GM18508 (cell line): ENCODE measurements around the gene MMP17.

Experiments
- ATAC-seq: cut with Tn5 transposase; IDR thresholded peaks from one replicate; pipeline ENCODE4 v1.9.1; 2021; ENCODE audit warnings: moderate number of reproducible peaks; ENCODE audit not compliant: insufficient read depth, unreplicated experiment

Gene MMP17

DNA sequence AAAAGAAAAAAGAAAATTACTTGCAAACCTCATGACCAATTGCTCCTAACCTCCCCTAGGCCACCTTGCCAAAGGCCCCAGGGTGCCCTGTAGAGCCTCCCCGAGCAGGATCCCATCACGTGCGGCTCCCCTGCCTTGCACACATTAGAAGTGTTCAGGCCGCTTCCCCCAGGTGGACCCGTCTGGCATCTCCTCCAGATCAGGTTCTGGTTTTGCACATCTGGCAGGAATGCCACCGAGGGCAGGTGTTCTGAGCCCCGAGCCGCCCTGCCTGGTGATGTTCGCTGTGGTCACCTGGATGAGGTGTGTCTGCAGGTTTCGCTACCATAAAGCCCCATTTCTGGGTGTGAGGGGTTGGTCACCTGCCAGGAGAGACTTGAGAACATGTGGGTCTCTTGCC is 19.3 kb downstream of the MMP17 start:
- ATAC-seq = no peak

DNA sequence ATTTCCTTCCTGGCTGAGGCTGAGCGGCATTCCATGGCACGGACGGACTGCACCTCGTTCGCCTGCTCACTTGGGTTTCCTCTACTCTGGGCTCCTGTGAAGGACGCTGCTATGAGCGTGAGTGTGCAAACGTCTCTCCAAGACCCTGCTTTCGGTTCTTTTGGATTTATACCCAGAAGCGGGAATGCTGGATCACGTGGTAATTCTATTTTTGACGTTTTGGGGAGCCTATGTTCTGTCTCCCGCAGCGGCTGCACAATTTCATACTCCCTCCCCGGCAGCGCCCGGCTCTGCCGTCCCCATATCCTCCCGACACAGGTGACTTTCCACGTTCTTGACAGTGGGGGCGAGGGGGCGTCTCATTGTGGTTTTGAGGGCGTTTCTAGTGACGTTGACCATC is 20.6 kb downstream of the MMP17 start:
- ATAC-seq = no peak

DNA sequence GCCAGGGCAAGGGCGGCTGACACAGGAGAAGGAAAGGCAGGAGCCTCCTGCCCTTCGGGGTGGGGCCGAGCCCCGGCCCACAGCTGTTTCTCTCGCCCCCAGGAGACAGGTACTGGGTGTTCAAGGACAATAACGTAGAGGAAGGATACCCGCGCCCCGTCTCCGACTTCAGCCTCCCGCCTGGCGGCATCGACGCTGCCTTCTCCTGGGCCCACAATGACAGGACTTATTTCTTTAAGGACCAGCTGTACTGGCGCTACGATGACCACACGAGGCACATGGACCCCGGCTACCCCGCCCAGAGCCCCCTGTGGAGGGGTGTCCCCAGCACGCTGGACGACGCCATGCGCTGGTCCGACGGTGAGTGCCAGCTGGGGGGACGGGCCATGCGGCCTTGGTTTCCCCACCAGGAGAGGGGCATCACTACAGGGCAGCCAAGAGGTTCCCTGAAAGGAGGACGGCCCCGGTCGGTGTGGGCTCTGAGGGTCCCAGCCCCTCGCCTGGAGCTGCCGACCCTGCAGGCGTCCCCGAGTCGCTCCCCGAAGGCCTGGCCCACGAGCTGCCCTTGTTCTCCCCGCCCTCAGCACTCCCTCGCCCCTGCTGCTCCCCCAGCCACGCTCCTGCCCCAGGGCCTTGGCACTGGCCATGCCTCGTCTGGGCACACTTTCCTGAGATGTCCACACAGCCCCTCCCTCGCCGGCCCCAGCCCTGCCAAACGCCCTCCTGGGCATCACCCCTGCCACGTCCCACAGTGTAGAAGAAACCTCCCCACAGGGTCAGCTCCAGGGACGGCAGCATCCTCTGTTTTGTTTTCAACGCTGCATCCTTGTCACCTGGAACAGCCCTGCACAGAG is 21.7 kb downstream of the MMP17 start:
- no peak for ATAC-seq

DNA sequence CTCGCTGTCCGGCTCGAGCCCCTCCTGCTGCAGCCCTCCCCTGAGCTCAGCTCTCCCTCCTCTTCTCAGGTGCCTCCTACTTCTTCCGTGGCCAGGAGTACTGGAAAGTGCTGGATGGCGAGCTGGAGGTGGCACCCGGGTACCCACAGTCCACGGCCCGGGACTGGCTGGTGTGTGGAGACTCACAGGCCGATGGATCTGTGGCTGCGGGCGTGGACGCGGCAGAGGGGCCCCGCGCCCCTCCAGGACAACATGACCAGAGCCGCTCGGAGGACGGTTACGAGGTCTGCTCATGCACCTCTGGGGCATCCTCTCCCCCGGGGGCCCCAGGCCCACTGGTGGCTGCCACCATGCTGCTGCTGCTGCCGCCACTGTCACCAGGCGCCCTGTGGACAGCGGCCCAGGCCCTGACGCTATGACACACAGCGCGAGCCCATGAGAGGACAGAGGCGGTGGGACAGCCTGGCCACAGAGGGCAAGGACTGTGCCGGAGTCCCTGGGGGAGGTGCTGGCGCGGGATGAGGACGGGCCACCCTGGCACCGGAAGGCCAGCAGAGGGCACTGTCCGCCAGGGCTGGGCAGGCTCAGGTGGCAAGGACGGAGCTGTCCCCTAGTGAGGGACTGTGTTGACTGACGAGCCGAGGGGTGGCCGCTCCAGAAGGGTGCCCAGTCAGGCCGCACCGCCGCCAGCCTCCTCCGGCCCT is 22.8 kb downstream of the MMP17 start:
- ATAC-seq = no peak

DNA sequence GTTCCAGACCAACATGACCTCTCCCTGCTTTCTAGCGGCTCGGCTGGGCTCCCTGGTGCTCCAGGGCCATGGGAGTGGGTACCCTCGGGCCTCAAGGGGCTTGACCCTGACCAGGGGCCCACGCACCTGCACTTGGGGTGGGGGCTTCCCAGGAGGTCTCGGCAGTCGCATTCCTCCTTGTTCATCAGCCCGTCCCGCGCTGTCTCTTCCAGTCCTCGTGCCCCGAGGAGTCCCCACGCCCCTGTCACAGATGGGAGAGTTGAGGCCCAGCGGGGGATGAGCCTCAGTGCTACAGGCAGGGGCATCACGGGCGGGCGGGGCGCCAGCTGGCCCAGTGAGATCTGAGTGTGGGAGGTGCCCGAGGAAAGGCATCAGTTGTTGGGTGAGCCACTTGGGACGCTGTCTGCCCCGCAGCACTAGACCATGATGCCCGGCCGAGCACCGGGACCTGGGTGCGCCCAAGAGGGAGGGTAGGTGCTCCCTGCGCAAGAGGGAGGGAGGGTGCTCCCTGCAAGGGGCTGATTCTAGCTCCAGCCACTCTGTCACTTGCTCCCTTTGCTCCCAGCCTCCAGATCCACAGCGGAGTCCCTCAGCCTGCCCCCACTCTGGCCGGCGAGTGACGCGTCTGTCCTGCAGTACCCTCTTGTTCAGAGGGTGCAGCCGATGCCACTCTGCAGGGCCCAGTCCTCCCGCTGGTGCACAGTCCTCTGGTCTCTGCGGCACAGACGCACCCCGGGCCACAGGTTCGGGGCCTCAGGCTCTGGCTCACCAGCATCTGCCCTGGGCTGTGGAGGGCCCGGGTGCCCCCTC is 23.8 kb downstream of the MMP17 start:
- no peak for ATAC-seq

DNA sequence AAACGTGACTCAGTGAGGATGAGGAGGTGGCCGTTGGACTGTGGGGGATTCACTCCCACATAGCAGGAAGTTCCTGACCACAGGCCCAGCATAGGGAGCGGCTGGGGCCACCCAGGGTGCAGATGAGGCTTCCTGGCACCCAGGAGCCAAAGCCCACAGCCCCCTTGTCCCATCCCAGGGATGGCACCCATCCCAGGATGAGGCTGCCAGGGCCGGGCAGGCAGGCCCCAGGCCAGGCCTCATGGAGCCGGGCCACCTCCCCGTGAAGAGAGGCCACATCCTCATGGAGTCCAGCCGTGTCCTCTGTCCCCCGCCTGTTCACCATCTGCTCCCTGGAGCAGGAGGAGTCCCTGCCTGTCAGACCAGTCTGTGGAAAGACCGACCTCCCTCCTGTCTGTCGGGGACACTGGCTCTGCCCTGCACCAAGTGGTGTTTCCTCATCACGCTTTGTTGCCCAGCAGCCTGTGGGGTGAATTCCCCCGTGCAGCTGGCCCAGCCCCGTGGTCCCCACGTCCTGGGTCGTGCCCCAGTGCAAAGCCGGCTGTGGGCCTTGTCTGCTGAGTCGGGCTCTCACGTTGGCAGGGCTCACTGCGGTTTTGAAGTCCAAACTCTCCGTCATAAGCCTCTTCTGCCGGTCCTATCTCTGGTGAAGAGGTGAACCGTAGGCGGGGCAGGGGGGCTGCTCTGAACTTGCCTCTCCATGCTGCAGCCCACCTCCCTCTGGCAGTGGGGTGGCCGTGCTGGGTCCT is 24.5 kb downstream of the MMP17 start:
- no peak for ATAC-seq

DNA sequence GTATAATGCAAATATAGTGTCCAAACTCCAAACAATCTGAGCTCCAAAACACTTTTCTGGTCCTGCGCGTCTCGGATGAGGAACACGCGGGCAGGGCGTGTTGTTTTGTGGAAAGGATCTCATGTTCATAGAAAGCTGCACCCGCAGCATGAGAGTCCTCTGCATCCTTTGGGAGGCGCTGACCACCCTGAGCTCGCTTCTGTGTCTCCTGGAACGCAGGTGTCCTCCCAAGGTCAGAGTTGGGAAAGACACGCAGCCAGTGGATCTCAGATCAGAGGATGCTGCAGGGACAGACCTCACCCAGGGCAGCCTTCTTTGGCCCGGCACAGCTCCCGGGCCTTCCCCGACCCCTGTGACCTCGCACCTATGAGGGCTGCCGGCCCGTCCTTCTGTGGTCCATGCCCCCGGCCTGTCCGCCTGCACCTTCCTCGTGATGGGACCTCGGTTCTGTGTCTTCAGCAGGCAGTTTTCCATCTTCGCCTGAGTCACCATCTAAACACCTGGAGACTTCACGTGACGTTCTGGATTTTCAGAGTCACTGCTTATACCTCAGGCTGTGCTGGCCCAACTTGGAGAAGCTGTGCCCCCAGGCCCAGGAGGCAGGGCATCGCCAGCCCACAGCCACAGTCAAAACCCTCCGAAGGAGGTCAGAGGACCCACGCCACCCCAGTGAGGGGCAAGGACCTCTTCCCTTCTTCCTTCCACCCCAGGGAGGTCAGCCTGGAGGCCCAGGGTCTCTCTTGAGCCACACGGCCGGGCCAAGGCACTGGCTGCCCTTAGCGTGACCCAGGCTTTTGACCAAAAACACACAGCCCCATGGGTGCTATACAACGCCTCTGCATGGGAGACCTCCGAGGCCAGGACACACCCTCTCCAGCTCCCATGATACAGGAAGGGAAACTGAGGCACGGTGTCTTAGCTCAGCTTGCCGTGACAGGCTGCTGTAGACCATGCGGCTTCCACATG is 25.9 kb downstream of the MMP17 start:
- ATAC-seq = no peak

DNA sequence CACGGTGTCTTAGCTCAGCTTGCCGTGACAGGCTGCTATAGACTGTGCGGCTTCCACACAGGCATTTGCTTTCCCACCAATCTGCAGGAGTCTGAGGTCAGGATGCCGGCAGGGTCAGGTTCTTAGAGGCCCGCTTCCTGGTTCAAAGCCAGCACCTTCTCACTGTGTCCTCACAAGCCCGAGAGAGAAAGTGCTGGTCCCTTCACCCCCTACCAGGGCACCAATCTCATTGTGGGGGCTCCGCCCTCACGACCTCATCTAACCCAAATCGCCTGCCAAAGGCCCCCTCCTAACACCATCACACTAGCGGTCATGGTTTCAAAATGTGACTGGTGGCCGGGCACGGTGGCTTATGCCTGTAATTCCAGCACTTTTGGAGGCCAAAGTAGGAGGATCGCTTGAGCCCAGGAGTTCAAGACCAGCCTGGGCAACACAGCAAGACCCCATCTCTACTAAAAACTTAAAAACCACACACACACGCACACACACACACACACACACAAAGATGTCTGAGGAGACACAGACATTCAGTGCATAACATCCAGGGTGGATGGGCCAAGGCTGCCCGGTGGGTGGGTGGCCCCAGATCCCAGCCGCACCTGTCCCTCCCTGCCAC is 26.8 kb downstream of the MMP17 start:
- ATAC-seq = no peak

DNA sequence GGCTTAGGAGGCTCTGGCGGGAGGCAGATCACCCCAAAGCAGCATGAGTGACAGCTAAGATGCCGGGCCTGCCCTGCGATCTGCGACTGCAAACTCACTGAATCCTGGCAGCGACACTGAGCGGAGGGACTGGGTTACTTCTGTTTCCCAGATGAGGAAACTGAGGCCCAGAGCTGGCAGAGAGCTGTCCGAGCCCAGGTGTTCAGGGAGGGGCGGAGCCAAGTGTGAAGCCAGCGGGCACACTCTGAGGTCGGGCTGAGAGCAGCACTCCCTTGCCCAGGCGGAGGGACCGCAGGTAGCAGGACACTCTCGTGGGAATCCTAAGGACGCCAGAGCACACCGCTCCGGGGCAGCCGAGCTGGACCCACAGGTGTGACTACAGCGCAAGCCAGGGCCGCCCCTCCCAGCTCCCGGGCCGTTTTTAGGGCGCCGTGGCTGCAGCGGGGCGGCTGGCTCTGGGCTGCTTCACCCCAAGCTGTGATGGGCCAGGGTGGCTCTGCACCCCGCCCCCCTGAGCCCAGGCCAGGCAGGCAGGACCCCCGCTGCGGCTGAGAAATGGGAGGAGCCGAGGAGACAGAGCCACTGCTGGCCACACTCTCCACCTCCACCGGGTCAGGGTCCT is 27.4 kb downstream of the MMP17 start:
- ATAC-seq = no peak

DNA sequence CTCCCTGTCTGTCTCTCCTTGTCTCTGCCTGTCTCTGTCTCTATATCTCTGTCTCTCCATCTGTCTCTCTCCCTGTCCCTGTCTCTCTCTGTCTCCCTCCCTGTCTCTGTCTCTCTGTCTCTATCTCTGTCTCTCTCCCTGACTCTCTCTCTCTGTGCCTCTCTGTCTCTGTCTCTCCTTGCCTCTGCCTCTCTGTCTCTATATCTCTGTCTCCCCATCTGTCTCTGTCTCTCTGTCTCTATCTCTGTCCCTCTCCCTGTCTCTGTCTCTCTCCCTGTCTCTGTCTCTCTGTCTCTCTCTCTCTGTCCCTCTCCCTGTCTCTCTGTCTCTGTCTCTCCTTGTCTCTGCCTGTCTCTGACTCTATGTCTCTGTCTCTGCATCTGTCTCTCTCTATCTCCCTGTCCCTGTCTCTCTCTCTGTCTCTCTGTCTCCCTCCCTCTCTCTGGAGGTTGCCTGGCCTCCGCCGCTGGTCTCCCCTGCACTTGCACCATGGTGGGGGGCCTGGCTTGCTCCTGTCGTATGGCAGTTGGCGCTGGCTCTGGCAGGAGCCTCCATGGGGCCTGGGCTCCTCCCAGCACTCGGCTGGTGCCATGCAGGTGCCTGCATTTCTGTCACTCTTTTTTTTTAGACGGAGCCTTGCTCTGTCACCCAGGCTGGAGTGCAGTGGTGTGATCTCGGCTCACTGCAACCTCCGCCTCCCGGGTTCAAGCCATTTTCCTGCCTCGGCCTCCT is 28.3 kb downstream of the MMP17 start:
- ATAC-seq = no peak

DNA sequence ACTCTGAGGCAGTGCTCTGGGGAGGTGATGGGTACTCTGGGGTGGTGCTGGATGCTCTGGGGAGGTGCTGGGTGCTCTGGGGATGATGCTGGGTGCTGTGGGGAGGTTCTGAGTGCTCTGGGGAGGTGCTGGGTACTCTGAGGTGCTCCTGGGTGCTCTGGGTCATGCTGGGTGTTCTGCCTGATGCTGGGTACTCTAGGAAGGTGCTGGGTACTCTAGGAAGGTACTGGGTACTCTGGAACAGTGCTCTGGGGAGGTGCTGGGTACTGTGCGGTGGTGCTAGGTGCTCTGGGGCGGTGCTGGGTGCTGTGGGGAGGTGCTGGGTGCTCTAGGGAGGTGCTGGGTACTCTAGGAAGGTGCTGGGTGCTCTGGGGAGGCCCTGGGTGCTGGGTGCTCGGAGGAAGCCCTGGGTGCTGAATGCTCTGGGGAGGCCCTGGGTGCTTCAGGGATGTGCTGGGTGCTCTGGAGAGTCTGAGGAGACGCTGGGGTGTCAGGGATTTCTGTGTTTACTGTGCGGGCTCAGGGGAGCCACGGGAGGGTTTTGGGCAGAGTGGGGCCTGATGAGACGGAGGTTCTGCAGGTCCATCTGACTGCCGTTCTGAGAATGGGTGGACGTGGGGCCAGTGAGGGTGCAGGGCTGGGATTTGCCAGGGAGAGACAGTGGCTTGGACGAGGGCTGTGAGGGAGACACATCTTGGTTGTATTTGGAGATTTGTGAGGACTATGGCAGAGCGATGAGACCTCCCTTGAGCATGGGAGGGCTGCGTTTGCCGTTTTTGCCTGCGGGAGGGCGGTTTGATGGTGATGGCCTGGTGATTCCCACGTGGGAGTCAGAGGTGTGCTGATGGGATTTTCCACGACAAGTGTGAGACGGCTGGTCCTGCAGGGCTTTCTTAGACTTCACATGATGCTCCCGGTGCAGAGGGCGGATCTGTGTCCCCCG is 30.0 kb downstream of the MMP17 start:
- ATAC-seq = no peak

DNA sequence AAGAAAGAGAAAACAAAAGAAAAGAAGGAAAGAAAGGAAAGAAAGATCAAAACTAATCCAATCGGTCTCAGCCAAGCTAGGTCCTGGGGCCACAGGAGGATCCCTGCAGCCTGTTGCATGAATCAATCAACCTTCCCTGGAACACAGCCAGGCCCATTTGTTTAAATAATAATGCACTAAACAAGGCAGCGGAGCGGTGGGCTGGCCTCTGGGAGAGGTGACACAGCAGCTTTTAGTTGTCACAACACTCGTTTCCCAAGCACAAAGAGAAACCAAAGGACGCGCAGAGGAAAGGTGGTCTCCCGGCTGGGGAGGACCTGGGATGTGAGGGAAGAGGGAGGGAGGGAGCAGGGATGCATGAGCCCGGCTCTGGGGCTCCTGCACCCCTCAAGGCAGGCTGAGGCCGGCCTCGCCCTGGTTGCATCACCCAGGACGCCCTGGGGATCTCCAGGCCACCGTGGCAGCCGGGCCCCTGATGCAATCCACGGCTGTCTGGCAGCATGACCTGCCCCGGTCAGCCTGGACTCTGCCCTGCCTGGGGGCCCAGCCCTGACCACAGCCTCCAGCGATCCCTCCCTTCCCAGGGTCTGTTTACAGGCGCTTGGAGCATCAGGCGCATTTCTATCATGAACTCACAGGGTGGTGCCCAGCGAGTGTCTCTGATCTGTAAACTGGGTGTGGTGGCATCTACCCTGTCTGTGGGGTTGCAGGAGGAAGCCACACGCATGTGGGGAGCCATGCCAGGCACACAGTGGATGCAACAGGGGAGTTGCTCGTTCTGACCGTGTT is 32.5 kb downstream of the MMP17 start:
- ATAC-seq = no peak

DNA sequence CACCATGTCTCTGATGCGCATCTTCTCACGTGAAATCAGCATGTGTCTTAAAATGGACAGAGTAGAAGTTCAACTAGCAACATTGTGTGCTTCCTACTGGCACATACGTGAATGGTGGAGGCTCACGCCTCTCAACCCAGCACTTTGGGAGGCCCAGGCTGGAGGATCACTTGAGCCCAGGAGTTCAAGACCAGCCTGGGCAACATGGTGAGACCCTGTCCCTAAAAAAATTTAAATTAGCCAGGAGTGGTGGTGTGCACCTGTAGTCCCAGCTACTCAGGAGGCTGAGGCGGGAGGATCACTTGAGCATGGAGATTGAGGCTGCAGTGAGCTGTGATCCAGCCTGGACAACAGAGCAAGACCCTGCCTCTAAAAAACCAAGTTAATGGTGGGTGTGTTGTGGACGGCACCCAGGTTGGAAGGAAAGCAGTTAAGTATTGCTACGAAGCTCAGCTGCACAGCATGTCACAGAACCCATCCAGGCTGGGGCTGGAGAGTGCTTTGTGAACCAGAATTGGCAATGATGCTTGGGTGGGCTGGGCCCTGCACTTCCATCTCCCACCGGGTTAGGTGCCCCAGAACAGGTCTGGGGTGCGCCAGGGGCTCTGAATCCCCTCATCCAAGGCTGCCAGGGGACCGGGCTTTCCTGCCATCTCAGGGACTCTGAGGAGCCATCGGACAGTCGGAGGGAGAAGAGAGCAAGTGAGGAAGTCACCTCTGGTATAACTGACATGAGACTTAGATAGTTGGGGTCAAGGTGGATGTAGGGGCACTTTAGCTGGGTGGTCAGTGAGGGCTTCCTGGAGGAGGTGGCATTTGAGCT is 33.3 kb downstream of the MMP17 start:
- no peak for ATAC-seq

DNA sequence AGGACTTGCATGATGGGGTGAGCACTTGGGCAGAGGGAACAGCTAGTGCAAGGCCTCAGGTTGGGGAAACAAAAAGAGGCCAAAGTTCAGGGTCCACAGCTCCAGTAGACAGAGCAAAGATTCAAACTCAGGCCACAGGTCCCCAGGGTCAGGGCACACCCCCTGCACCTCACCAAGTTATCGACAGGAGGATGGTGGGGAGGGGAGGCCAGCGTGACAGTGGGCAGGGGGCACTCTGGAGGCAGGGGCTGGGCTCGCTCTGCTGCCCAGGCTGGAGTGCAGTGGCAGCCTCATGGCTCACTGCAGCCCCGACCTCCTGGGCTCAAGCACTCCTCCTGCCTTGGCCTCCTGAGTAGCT is 33.9 kb downstream of the MMP17 start:
- ATAC-seq = no peak

DNA sequence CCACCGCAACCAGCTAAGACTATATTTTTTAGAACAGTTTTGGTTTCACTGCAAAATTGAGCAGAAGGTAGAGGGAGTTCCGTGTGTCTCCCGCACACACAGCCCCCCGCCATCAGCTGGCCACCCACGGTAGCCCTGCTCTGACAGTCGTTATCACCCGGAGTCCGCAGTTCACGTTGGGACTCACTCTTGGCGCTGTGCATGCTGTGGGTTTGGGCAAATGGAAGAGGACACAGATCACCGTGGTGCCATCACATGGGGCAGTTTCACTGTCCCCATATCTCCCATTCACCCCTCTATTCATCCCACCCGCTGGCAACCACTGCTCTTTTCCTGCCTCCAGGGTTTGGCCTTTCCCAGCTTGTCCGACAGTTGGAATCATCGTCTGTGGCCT is 34.4 kb downstream of the MMP17 start:
- no peak for ATAC-seq
